ENCODE results near the gene ZFAND6.

DNA sequence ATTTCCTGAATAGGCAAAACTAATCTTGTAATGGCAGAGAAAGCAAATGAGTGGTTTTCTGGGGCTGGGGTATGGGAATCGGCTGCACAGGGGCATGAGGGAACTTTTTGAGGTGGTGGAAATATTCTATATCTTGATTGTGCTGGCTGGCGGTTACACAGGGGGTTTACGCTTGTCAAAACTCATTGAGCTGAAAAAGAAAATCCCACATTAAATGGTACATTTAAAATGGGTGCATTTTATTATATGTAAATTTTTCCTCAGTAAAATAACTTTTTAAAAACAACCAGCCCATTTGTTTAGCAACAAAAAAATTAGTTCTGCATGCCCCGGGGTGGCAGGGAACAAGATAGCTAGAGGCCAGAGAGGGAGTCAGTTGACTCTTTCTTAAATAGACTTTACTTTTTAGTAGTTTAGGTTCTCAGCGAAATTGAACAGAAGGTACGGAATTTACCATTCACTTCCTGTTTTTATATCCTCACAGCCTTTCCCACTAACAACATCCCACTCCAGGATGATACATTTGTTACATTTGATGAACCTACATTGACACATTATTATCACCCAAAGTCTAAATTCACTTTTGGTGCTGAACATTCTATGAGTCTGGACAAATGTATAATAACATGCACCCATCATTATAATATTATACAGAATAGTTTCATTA is 47.3 kb upstream of the ZFAND6 start:
- TF ChIP-seq, protein P1, sequence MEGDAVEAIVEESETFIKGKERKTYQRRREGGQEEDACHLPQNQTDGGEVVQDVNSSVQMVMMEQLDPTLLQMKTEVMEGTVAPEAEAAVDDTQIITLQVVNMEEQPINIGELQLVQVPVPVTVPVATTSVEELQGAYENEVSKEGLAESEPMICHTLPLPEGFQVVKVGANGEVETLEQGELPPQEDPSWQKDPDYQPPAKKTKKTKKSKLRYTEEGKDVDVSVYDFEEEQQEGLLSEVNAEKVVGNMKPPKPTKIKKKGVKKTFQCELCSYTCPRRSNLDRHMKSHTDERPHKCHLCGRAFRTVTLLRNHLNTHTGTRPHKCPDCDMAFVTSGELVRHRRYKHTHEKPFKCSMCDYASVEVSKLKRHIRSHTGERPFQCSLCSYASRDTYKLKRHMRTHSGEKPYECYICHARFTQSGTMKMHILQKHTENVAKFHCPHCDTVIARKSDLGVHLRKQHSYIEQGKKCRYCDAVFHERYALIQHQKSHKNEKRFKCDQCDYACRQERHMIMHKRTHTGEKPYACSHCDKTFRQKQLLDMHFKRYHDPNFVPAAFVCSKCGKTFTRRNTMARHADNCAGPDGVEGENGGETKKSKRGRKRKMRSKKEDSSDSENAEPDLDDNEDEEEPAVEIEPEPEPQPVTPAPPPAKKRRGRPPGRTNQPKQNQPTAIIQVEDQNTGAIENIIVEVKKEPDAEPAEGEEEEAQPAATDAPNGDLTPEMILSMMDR (conservative IDR thresholded peaks at IDR 0.05 in 1 of 2, IDR thresholded peaks at IDR 0.05 in 1 of 2; ENCODE audit: extremely low read depth in 1 of 2, insufficient read depth in 1 of 2, low read depth in 1 of 2, low read length in 2 of 2) = no peak
- TF ChIP-seq EZH2 (IDR thresholded peaks at IDR 0.05; ENCODE audit: borderline replicate concordance, low read length) = no peak

Measured in mammary epithelial cell (primary cell).